OCI-LY3 (cell line): ENCODE results near the gene ALOX15.

Source experiments
- H2AFZ ChIP-seq: fragments of 200-600, 300-600 bp; shearing (Covaris generic); 2 replicates; pipeline ENCODE4 v1.6.0; 2014; ENCODE audit warnings: antibody characterized with exemption, low read depth, low read length
- H3K27ac ChIP-seq: fragments of 200-600, 300-600 bp; sonication (generic); 2 replicates; pipeline ENCODE4 v1.5.1; 2014; ENCODE audit warnings: mild to moderate bottlenecking, low read length, moderate library complexity, mixed read lengths
- H3K27me3 ChIP-seq: fragments of 200-600, 300-600 bp; sonication (generic); 2 replicates; pipeline ENCODE4 v1.6.1; 2014; ENCODE audit warnings: low read depth, low read length, mixed read lengths
- H3K36me3 ChIP-seq: fragments of 200-600, 300-600 bp; sonication (generic); replicated peaks from 2 replicates; pipeline ENCODE3; 2014; ENCODE audit warnings: low read depth, low read length, mixed read lengths
- H3K4me1 ChIP-seq: fragments of 300-600, 200-600 bp; sonication (generic); 2 replicates; pipeline ENCODE4 v1.6.1; 2014; ENCODE audit warnings: low read length, mixed read lengths
- H3K4me2 ChIP-seq: fragments of 200-600, 300-600 bp; sonication (generic); 2 replicates; pipeline ENCODE4 v1.6.1; 2014; ENCODE audit warnings: low read length, mixed read lengths
- H3K4me3 ChIP-seq: fragments of 300-600, 200-600 bp; sonication (generic); 2 replicates; pipeline ENCODE4 v1.5.1; 2014; ENCODE audit warnings: antibody characterized with exemption, mild to moderate bottlenecking, low read length, moderate library complexity
- H3K79me2 ChIP-seq: fragments of 300-600, 200-600 bp; shearing (Covaris generic); 2 replicates; pipeline ENCODE4 v1.6.1; 2014; ENCODE audit warnings: mild to moderate bottlenecking, low read length, mixed read lengths
- H3K9ac ChIP-seq: fragments of 300-600, 200-600 bp; shearing (Covaris generic); 2 replicates; pipeline ENCODE4 v1.6.0; 2014; ENCODE audit warnings: mild to moderate bottlenecking, low read length, moderate library complexity
- H3K9me3 ChIP-seq: fragments of 200-600, 300-600 bp; shearing (Covaris generic); 2 replicates; pipeline ENCODE4 v1.6.1; 2014; ENCODE audit warnings: low read length, mixed read lengths; ENCODE audit not compliant: insufficient read depth
- H4K20me1 ChIP-seq: fragments of 200-600, 300-600 bp; sonication (generic); 2 replicates; pipeline ENCODE4 v1.6.1; 2016; ENCODE audit warnings: low read length, mixed read lengths; ENCODE audit not compliant: insufficient read depth
- CTCF ChIP-seq: fragments of 200-600, 300-600 bp; sonication (generic); IDR thresholded peaks from 2 replicates; pipeline ENCODE4 v1.5.1; 2014; ENCODE audit warnings: antibody characterized with exemption, low read length, low read depth
- EZH2phosphoT487 ChIP-seq: fragments of 200-600 bp; shearing (Covaris generic); IDR thresholded peaks from 2 replicates; pipeline ENCODE4 v1.6.1; 2018; ENCODE audit warnings: antibody characterized with exemption, mixed run types, low read depth

Gene ALOX15

GRCh38 chr17:4602041-4602440, 39.4 kb downstream of the ALOX15 start:
- Histone ChIP-seq H2AFZ (no peak overlapping the region), H3K36me3 (no peaks in the 10 kb centered on the region), H3K9me3 (no peaks in the 10 kb centered on the region), H3K4me3 (no peak overlapping the region), H3K9ac (no peak overlapping the region), H4K20me1 (no peaks in the 10 kb centered on the region), H3K27ac (no peak overlapping the region), H3K27me3 (no peaks in the 10 kb centered on the region), H3K4me1 (no peaks in the 10 kb centered on the region), H3K79me2 (no peaks in the 10 kb centered on the region), H3K4me2 (no peak overlapping the region)
- no peak for TF ChIP-seq CTCF
- TF ChIP-seq EZH2phosphoT487 = no peak

DNA sequence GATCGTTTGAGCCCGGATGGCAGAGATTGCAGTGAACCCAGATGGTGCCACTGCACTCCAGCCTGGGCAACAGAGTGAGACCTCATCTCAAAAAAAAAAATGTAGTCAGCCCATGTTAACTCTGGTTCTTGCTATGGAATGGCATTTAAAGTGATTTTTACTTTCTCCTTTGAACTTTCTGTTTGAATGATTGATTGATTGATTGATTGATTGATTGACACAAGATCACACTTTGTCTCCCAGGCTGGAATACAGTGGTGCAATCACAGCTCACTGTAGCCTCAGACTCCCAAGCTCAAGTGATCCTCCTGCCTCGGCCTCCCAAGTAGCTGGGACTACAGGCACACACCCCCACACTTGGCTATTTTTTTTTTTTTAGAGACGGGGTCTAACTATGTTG, 40.2 kb downstream of the ALOX15 start:
- Histone ChIP-seq H3K27ac (no peak overlapping the region), H3K4me3 (no peak overlapping the region), H3K4me2 (no peak overlapping the region), H3K27me3 (no peaks in the 10 kb centered on the region), H4K20me1 (no peaks in the 10 kb centered on the region), H3K36me3 (no peaks in the 10 kb centered on the region), H3K79me2 (no peaks in the 10 kb centered on the region), H2AFZ (no peak overlapping the region), H3K9me3 (no peaks in the 10 kb centered on the region), H3K9ac (no peak overlapping the region), H3K4me1 (no peaks in the 10 kb centered on the region)
- TF ChIP-seq EZH2phosphoT487 = no peak

DNA sequence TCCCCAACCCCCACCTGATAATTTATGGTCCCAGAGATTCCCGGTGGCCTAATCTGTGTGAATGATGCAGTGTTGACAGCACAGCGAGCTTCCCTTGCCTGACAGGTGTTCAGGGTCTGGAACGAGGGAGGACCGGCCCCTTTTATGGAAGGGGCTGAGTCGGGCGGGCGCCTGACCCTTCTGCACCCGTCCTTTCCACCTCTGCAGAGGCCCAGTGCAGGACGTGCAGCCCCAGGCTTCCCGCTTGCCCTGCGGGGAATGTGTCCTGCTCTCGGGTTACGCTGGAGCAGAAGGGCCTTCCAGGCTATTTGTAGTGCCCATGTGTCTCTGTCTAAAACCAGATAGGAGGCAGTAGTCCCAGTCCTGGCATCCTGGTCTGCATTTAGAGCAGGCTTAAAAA, 40.9 kb downstream of the ALOX15 start:
- Histone ChIP-seq H3K79me2 (no peaks in the 10 kb centered on the region), H3K4me2 (no peak overlapping the region), H3K36me3 (no peaks in the 10 kb centered on the region), H3K27ac (no peak overlapping the region), H3K27me3 (no peaks in the 10 kb centered on the region), H4K20me1 (no peaks in the 10 kb centered on the region), H3K9ac (no peak overlapping the region), H3K9me3 (no peaks in the 10 kb centered on the region), H3K4me1 (no peaks in the 10 kb centered on the region), H3K4me3 (no peak overlapping the region), H2AFZ (no peak overlapping the region)
- TF ChIP-seq CTCF = no peak
- no peak for TF ChIP-seq EZH2phosphoT487

- H3K9ac ChIP-seq = no peak overlapping the region
These were observed 41.8 kb downstream of the ALOX15 start for GRCh38 chr17:4599505-4600281.

More at GRCh38 chr17:4599505-4600281, 41.8 kb downstream of the ALOX15 start:
- no peaks in the 10 kb centered on the region for H3K4me1 ChIP-seq
- H3K36me3 ChIP-seq = no peaks in the 10 kb centered on the region
- no peak overlapping the region for H2AFZ ChIP-seq
- H3K79me2 ChIP-seq = no peaks in the 10 kb centered on the region
- TF ChIP-seq EZH2phosphoT487 (no peak), CTCF (no peak)
- no peaks in the 10 kb centered on the region for H4K20me1 ChIP-seq
- H3K4me3 ChIP-seq = no peak overlapping the region
- no peaks in the 10 kb centered on the region for H3K27me3 ChIP-seq
- no peaks in the 10 kb centered on the region for H3K9me3 ChIP-seq
- H3K27ac ChIP-seq = no peak overlapping the region
- no peak overlapping the region for H3K4me2 ChIP-seq
